A549 treated with RU486 at 1 μM for 4 hours (cell line): ENCODE results near the gene CTAGE1. TPM values are rescaled to one million over a fixed set of nuclear protein-coding genes. Genes with fewer than 3 reads are reported as not detected.

ENCODE experiments used
- total RNA-seq: library from RNA; stranded (reverse); fragments of 200-300 nt; extraction: Qiagen RNA extraction; gene quantifications from 5 replicates; pipeline ENCODE4 v1.2.3, GENCODE V29; 2022; ENCODE audit warnings: low read depth

CTAGE1 gene
- not detected in 5 replicates for total RNA-seq

GRCh38 chr18:22417496-22418188, at the start of gene CTAGE1:
Gene CTAGE1, minus strand, starts transcription at chr18:22417915. Its CDS starts 104 bp downstream, at chr18:22417811.

Other genes starting within 250 kb of the CTAGE1 start
- gene GATA6, start 248.3 kb downstream of the CTAGE1 start, total RNA-seq = 2.0 to 2.9 TPM (median 2.6 TPM) in 5 replicates